Stimulated activated CD8-positive, alpha-beta memory T cell treated with anti-CD3 and anti-CD28 coated beads, Interleukin-4, amount 100 ng/mL, for 1 hour (primary cell): ENCODE measurements around the gene PSMD14.

Source experiments
- DNase-seq, 2 donors: peaks; one replicate each; pipeline ENCODE4 v3.0.0-alpha.2; 2020; ENCODE audit warnings: low read depth in 2 of 2, low spot score in 1 of 2

The PSMD14 gene

DNA sequence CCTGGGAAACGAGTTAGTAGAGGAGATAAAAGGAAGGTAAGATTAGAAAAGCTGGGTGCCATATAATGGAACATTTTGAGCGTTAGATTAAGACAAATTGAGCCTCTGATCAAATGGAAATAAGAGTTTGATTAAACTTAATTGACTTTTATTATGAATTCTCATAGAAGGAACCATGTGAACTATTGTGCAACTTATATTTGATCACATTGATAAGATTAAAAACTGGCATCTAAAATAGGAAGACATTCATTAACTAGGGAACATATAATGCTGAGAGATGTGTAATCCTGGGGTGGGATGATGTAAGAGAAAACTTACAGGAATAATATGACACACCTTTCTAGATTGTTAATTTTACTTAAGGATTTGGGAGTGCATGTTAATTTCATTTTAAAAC is 130.4 kb downstream of the PSMD14 start:
- DNase-seq, result no peak

GRCh38 chr2:161445097-161445496 is 136.9 kb downstream of the PSMD14 start:
- DNase-seq, result no peak

DNA sequence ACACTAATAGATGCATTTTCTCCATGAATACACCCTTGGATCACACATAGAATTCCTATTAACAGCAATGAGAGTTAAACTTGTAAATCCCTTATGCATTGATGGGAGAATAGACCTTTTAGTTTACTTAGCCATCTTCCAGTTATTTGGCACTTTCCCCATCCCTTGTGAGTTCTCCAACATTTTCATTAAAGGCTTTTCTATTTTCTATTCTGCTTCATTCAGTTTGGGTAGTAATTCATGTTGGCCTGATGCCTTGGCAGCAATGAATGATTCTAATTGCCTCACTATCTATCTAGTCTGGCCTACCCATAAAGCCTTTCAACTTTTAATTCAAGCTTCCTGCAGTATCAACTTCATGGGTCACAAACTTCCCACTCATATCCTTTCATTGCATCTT is 140.2 kb downstream of the PSMD14 start:
- DNase-seq, result no peak
